Measurements from ENCODE around the gene CHN2.

DNA sequence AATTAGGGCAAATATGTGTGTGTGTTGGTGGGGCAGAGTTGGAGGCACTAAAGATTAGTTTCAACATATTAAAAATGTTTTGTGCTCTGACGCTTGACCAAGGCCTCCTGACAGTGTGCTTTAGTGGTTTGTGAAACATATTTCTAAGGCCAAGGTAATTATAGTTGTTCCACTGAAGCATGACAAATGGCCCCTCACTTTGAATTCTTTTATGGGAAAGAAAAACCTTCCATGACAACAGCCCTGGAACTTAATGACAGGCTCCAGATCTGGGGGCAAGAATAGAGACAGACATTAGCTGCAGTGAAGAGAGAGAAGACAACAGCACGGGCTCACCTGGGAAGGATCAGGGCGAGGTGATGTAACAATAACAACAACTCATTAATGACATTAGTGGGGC is 155.8 kb downstream of the CHN2 start:
- no peak for TF ChIP-seq CBX3 (IDR thresholded peaks at IDR 0.05; ENCODE audit: low read depth)
- TF ChIP-seq, protein P1, sequence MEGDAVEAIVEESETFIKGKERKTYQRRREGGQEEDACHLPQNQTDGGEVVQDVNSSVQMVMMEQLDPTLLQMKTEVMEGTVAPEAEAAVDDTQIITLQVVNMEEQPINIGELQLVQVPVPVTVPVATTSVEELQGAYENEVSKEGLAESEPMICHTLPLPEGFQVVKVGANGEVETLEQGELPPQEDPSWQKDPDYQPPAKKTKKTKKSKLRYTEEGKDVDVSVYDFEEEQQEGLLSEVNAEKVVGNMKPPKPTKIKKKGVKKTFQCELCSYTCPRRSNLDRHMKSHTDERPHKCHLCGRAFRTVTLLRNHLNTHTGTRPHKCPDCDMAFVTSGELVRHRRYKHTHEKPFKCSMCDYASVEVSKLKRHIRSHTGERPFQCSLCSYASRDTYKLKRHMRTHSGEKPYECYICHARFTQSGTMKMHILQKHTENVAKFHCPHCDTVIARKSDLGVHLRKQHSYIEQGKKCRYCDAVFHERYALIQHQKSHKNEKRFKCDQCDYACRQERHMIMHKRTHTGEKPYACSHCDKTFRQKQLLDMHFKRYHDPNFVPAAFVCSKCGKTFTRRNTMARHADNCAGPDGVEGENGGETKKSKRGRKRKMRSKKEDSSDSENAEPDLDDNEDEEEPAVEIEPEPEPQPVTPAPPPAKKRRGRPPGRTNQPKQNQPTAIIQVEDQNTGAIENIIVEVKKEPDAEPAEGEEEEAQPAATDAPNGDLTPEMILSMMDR (IDR thresholded peaks at IDR 0.05 in 2 of 3, conservative IDR thresholded peaks at IDR 0.05 in 1 of 3; ENCODE audit: borderline replicate concordance in 1 of 3, insufficient read depth in 1 of 3, low read depth in 2 of 3, low read length in 2 of 3) = no peak
- no peak for TF ChIP-seq EZH2 (IDR thresholded peaks at IDR 0.05)
- TF ChIP-seq RAD21 (IDR thresholded peaks at IDR 0.05; ENCODE audit: low read depth) = no peak
- no peak for TF ChIP-seq ZFX (IDR thresholded peaks at IDR 0.05)
- TF ChIP-seq SIN3A (IDR thresholded peaks at IDR 0.05; ENCODE audit: low read depth) = no peak
- TF ChIP-seq POLR2AphosphoS5 (IDR thresholded peaks at IDR 0.05; ENCODE audit: low read depth, low read length) = no peak
- no peak for TF ChIP-seq SRF (IDR thresholded peaks at IDR 0.05; ENCODE audit: low read depth)

All from HCT116 (cell line).